ENCODE data around the gene SLC16A7. TPM values are rescaled to one million over a fixed set of nuclear protein-coding genes. Genes with fewer than 3 reads are reported as not detected.

SLC16A7 gene
- total RNA-seq, 1 experiment from 2014 or later: 24.4 TPM

Small RNA genes within 50 kb of the gene (small RNA-seq; reads per million reads assigned to genes)
- gene AC079905.2 (0 reads per million in 2 experiments), gene RNU4-20P (0 reads per million in 2 experiments)
